DOHH2 (cell line): ENCODE data around the gene DUSP8.

Source experiments
- EZH2phosphoT487 ChIP-seq: fragments of 200-600 bp; sonication (generic); IDR thresholded peaks from 2 replicates; pipeline ENCODE4 v1.6.1; 2017; ENCODE audit warnings: borderline replicate concordance, mild to moderate bottlenecking, antibody characterized with exemption, low read length, moderate library complexity, mixed read lengths
- TF ChIP-seq, protein P1 (sequence below): fragments of 200-600 bp; sonication (generic); IDR thresholded peaks from one replicate; pipeline ENCODE4 v1.5.1; 2014; ENCODE audit warnings: antibody characterized with exemption, mild to moderate bottlenecking, low read depth, low read length; ENCODE audit not compliant: poor library complexity, severe bottlenecking

DNA sequence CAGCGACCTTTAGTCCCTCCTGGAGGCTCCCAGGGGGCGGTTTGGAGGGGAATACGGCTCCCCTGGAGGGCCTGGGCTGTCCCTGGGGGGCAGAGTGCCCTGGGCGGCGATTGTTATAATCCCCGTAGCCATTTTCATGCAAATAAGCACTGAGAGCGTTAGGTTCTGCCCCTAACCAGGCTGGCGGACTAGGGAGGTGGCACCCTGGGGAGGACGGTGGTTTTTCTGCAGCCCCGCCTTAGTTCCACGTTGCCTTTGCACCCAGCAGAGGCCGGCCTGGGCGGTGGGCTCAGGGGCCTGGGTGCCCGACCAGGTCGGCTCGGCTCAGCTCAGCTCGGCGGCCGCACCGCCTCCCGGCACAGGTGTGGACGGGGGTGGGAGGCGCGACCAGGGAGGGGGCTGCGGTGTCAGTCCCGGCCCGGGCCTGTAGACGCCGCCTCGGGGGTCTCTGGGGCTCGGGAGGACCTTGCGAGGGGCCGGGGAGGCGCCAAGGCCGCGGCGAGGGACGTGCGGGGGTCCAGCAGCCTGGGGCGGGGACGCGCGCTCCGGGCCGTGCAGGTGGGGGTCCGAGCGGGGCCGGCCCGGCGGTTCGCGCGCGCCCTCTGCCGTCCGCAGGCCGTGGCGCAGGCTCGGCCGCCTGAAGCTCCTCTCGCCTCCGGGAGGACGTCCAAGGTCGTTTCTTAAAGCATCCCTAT lies 2.3 kb upstream of the DUSP8 start:
- TF ChIP-seq, protein P1, sequence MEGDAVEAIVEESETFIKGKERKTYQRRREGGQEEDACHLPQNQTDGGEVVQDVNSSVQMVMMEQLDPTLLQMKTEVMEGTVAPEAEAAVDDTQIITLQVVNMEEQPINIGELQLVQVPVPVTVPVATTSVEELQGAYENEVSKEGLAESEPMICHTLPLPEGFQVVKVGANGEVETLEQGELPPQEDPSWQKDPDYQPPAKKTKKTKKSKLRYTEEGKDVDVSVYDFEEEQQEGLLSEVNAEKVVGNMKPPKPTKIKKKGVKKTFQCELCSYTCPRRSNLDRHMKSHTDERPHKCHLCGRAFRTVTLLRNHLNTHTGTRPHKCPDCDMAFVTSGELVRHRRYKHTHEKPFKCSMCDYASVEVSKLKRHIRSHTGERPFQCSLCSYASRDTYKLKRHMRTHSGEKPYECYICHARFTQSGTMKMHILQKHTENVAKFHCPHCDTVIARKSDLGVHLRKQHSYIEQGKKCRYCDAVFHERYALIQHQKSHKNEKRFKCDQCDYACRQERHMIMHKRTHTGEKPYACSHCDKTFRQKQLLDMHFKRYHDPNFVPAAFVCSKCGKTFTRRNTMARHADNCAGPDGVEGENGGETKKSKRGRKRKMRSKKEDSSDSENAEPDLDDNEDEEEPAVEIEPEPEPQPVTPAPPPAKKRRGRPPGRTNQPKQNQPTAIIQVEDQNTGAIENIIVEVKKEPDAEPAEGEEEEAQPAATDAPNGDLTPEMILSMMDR: peak; percentile 71
- no peak for TF ChIP-seq EZH2phosphoT487
